Measurements from ENCODE around the gene HERC3.

The HERC3 gene

GRCh38 chr4:88709989-88710388 is 117.7 kb downstream of the HERC3 start:
- peaks cover 3% of the 10 kb centered on the region for H3K9me3 Mint-ChIP-seq
- no peak overlapping the region for H3K4me3 Mint-ChIP-seq
- peaks cover 62% of the 10 kb centered on the region for H3K36me3 Mint-ChIP-seq
- no peak overlapping the region for H3K27ac Mint-ChIP-seq
- no peak for DNase-seq (ENCODE audit: low spot score in 2 of 2)
- H3K4me1 Mint-ChIP-seq, result peaks cover 7% of the 10 kb centered on the region
- peak; percentile 72 for ATAC-seq

- peaks cover 11% of the 10 kb centered on the region for H3K9me3 Mint-ChIP-seq
- H3K36me3 Mint-ChIP-seq, result peaks cover 63% of the 10 kb centered on the region
- no peak overlapping the region for H3K4me3 Mint-ChIP-seq
- H3K27ac Mint-ChIP-seq, result no peak overlapping the region
- H3K4me1 Mint-ChIP-seq, result peaks cover 4% of the 10 kb centered on the region
- ATAC-seq (no peak), DNase-seq (ENCODE audit: low spot score in 2 of 2) (no peak)
These were observed 121.5 kb downstream of the HERC3 start for GRCh38 chr4:88713782-88714181.

GRCh38 chr4:88718098-88718497 is 125.8 kb downstream of the HERC3 start:
- Mint-ChIP-seq H3K36me3 (peaks cover 88% of the 10 kb centered on the region), H3K27ac (no peak overlapping the region), H3K4me1 (no peaks in the 10 kb centered on the region), H3K9me3 (peaks cover 8% of the 10 kb centered on the region), H3K4me3 (no peak overlapping the region)
- ATAC-seq, result no peak
- DNase-seq (ENCODE audit: low spot score in 2 of 2), result no peak

- no peak overlapping the region for H3K4me3 Mint-ChIP-seq
- H3K9me3 Mint-ChIP-seq, result peaks cover 8% of the 10 kb centered on the region
- ATAC-seq, result no peak
- peaks cover 91% of the 10 kb centered on the region for H3K36me3 Mint-ChIP-seq
- no peak for DNase-seq (ENCODE audit: low spot score in 2 of 2)
- H3K4me1 Mint-ChIP-seq, result no peaks in the 10 kb centered on the region
- no peak overlapping the region for H3K27ac Mint-ChIP-seq
These were observed 127.1 kb downstream of the HERC3 start for GRCh38 chr4:88719381-88719780.

DNA sequence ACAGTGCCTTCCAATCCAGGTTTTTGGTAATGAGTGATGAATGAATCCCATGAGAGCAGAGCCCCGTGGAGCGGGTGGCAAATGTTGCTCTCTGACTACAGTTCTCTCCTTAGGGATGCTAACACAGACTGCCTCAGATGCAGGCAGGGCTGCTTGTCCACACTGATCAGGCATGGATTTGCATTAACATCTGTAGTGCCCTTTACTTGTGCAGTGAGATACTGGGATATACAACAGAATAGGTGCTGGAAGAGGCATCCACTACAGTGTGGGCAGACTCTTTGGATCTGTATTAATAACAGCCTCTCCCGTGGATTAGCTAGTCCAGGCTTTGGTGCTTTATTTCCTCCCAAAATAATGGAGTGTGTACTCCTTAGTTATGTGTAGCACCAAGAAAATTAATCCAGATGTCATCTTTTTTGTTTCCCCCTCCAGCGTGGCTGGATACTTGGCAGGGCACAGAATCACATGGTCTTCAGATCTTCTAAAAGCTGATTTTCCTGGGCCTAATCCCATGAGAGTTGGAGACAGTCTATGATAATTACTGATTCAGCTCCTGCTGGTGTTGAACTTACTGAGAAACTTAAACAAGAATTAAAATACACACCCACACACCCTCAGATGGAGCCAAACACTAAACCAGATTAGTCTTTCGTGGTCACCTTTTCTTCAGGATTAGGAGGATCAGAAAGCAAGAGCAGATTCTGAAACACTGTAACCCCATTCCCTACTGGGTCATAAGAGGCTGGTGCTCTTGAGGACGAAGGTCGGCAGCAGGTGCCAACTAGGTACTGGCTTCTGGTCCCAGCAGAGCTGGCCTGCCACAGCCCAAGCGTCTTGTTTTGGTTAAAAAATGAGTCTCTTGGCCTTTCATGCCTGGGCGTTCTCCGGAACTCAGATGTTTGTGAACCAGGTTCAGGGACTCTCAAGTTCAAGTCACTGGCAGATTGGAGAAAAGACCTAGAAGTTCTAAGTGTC is 128.5 kb downstream of the HERC3 start:
- Mint-ChIP-seq H3K4me3 (no peak overlapping the region), H3K36me3 (peaks cover 92% of the 10 kb centered on the region), H3K4me1 (no peaks in the 10 kb centered on the region), H3K27ac (peak overlapping the region; percentile 52), H3K9me3 (peaks cover 8% of the 10 kb centered on the region)
- no peak for ATAC-seq
- no peak for DNase-seq (ENCODE audit: low spot score in 2 of 2)

- H3K36me3 Mint-ChIP-seq, result peaks cover 92% of the 10 kb centered on the region
- no peaks in the 10 kb centered on the region for H3K4me1 Mint-ChIP-seq
- DNase-seq (ENCODE audit: low spot score in 2 of 2) (no peak), ATAC-seq (no peak)
- no peak overlapping the region for H3K27ac Mint-ChIP-seq
- peaks cover 5% of the 10 kb centered on the region for H3K9me3 Mint-ChIP-seq
- no peak overlapping the region for H3K4me3 Mint-ChIP-seq
These were observed 130.0 kb downstream of the HERC3 start for GRCh38 chr4:88722276-88722780.

- Mint-ChIP-seq H3K27ac (peak overlapping the region; percentile 19), H3K4me3 (no peak overlapping the region), H3K4me1 (no peaks in the 10 kb centered on the region), H3K9me3 (no peaks in the 10 kb centered on the region), H3K36me3 (peaks cover 92% of the 10 kb centered on the region)
- DNase-seq (ENCODE audit: low spot score in 2 of 2) (no peak), ATAC-seq (no peak)
These were observed 130.5 kb downstream of the HERC3 start for GRCh38 chr4:88722828-88723227.

GRCh38 chr4:88724406-88724805 is 132.1 kb downstream of the HERC3 start:
- Mint-ChIP-seq H3K4me1 (no peaks in the 10 kb centered on the region), H3K9me3 (no peaks in the 10 kb centered on the region), H3K36me3 (peaks cover 92% of the 10 kb centered on the region), H3K4me3 (no peak overlapping the region), H3K27ac (no peak overlapping the region)
- ATAC-seq (no peak), DNase-seq (ENCODE audit: low spot score in 2 of 2) (no peak)

- H3K4me3 Mint-ChIP-seq, result no peak overlapping the region
- ATAC-seq, result no peak
- H3K27ac Mint-ChIP-seq, result no peak overlapping the region
- H3K36me3 Mint-ChIP-seq, result peaks cover 93% of the 10 kb centered on the region
- DNase-seq (ENCODE audit: low spot score in 2 of 2), result no peak
- no peaks in the 10 kb centered on the region for H3K4me1 Mint-ChIP-seq
- H3K9me3 Mint-ChIP-seq, result no peaks in the 10 kb centered on the region
These were observed 132.9 kb downstream of the HERC3 start for GRCh38 chr4:88725143-88725542.

DNA sequence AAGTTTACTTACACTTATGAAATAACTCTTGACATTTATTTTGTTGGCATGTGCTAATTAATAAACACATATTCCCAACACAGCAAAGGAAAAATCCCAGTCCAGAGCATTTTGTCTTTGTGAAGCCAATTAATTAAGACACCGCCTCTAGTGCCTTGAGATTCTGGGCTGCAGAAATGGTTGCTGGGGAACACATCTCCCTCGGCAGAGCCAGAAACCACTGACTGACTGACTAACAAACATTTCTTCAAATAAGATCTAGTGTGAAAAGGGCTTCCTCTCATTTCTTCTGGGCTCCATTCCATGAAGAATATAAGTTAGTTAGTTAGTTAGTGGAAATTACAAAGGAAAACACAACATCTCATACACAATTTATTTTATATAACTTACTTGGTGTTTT is 133.7 kb downstream of the HERC3 start:
- ATAC-seq, result no peak

DNA sequence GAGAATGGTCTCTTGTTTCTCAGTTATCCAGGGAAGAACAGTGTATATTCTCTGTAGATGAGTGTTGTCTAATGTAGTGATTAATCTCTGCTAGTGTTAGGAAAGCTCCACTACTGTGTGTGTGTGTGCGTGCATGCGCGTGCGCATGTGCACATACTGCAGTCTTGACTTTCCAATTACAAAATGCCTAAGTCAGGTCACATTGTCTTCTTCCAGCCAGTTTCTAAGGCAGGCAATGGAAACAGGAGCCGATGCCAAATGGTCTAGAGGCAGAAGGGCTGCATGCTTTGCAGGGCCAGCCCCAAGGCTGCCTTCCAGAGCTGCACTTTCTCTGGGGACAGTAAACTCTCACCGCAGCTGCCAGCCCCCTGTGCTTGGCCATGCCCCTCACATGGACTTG is 135.9 kb downstream of the HERC3 start:
- no peaks in the 10 kb centered on the region for H3K4me1 Mint-ChIP-seq
- H3K4me3 Mint-ChIP-seq, result no peak overlapping the region
- DNase-seq (ENCODE audit: low spot score in 2 of 2) (no peak), ATAC-seq (peak; percentile 51)
- peak overlapping the region; percentile 70 for H3K27ac Mint-ChIP-seq
- no peaks in the 10 kb centered on the region for H3K9me3 Mint-ChIP-seq
- peaks cover 88% of the 10 kb centered on the region for H3K36me3 Mint-ChIP-seq

More for the DNA sequence above, 133.7 kb downstream of the HERC3 start:
- Mint-ChIP-seq H3K4me1 (no peaks in the 10 kb centered on the region), H3K9me3 (no peaks in the 10 kb centered on the region), H3K27ac (no peak overlapping the region), H3K36me3 (peaks cover 93% of the 10 kb centered on the region), H3K4me3 (no peak overlapping the region)
- no peak for DNase-seq (ENCODE audit: low spot score in 2 of 2)

- H3K36me3 Mint-ChIP-seq, result peaks cover 87% of the 10 kb centered on the region
- no peaks in the 10 kb centered on the region for H3K4me1 Mint-ChIP-seq
- DNase-seq (ENCODE audit: low spot score in 2 of 2) (no peak), ATAC-seq (no peak)
- no peak overlapping the region for H3K4me3 Mint-ChIP-seq
- H3K27ac Mint-ChIP-seq, result no peak overlapping the region
- H3K9me3 Mint-ChIP-seq, result no peaks in the 10 kb centered on the region
These were observed 137.0 kb downstream of the HERC3 start for GRCh38 chr4:88729146-88729760.

DNA sequence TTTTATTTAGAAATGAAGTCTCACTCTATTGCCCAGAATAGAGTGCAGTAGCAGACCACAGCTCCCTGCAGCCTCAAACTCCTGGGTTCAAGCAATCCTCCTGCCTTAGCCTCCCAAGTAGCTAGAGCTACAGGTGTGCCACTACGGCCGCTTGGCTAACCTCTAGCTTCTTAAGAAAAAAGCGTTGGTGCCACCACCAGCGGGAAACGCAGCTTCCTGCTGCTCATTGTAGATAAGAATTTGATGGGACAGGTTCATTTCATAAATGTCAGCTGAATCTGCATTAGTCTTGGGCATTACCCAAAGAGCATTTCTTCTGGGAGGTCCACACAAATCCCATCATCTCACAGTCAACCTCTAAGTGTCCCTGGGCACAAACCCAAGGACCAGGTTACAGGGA is 138.5 kb downstream of the HERC3 start:
- DNase-seq (ENCODE audit: low spot score in 2 of 2), result no peak
- H3K9me3 Mint-ChIP-seq, result no peaks in the 10 kb centered on the region
- H3K27ac Mint-ChIP-seq, result no peak overlapping the region
- H3K4me3 Mint-ChIP-seq, result no peak overlapping the region
- no peaks in the 10 kb centered on the region for H3K4me1 Mint-ChIP-seq
- ATAC-seq, result no peak
- peaks cover 79% of the 10 kb centered on the region for H3K36me3 Mint-ChIP-seq

DNA sequence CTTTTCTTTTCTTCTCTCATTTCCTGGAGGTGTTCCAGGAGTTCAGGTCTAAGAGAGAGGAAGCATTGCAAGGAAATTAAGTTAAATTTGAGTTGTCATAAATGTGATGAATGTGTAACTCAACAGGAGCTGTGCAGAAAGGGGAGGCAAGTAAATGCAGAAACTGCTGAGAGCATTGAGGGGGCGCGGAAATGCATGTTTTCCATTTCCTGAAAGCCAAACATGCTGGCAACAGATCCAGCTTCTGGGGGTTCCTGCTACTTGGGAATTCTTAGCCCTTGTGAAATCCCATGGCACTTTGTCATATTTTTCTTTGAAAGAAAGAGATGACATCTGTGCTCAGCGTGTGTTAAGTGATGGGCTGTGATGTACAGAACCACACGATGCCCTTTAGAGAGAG is 139.1 kb downstream of the HERC3 start:
- ATAC-seq (no peak), DNase-seq (ENCODE audit: low spot score in 2 of 2) (no peak)
- H3K27ac Mint-ChIP-seq, result no peak overlapping the region
- no peak overlapping the region for H3K4me3 Mint-ChIP-seq
- H3K9me3 Mint-ChIP-seq, result no peaks in the 10 kb centered on the region
- H3K4me1 Mint-ChIP-seq, result no peaks in the 10 kb centered on the region
- peaks cover 79% of the 10 kb centered on the region for H3K36me3 Mint-ChIP-seq

DNA sequence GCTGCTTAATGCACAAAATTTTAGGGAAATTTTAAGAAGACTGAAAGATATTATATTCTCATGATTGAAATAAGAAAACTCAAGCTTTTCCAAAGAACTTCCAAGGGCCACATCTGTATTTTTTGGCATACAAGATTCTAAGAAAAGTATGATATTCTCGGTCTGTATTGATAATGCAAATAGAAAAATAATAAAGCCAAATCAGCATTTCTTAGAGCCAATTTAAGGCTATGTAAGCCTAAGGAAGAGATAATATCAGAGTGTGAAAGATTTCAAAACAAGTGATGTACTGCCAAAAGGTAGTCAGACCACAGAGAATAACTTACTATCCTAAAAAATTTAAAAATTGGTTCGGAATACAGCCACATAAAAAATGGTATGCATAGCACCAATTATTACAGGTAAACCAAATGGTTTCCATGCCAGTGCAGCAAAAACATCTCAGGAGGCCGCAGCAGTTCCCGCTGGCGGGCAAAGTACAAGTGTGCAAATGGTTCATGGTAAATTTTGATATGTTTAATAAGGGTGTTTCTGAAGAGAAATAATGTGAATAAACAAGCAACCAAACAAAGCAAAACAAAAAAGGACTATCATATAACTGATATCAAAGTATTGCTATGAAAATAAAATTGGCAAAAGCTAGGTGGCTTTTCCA is 140.6 kb downstream of the HERC3 start:
- Mint-ChIP-seq H3K4me3 (no peak overlapping the region), H3K4me1 (peaks cover 5% of the 10 kb centered on the region), H3K36me3 (peaks cover 74% of the 10 kb centered on the region), H3K27ac (peak overlapping the region; percentile 23), H3K9me3 (no peaks in the 10 kb centered on the region)
- DNase-seq (ENCODE audit: low spot score in 2 of 2) (no peak), ATAC-seq (no peak)
